CD4-positive, alpha-beta T cell (primary cell): ENCODE measurements around the gene PEF1. TPM values are rescaled to one million over a fixed set of nuclear protein-coding genes. Genes with fewer than 3 reads are reported as not detected.

Source experiments
- ATAC-seq: fragments of 200-7000 bp; cut with Tn5 transposase; one replicate; pipeline ENCODE4 v1.10.0; 2022; ENCODE audit warnings: mild to moderate bottlenecking; ENCODE audit not compliant: poor library complexity
- CTCF ChIA-PET: fragments of 350-600 bp; sonication (Branson Sonifier 250); formaldehyde crosslinking; loops from one replicate; lab custom pipeline; 2021; ENCODE audit warnings: antibody characterized with exemption, inconsistent platforms; lab: Charles Lee
- POLR2A ChIA-PET: fragments of 350-600 bp; sonication (Branson Sonifier 250); formaldehyde crosslinking; loops from one replicate; lab custom pipeline; 2021; ENCODE audit warnings: antibody characterized with exemption, inconsistent platforms; lab: Charles Lee
- DNase-seq, 14 experiments: peaks; one replicate each; pipeline ENCODE4 v3.0.0-alpha.2; 2013 to 2020; ENCODE audit warnings: mixed read lengths in 2 of 14
- H3K27ac ChIP-seq, 2 donors: one replicate each; pipeline versions ENCODE4 v1.5.1 to v1.7.0; 2013; ENCODE audit warnings: low read length in 2 of 2, low read depth in 1 of 2, mild to moderate bottlenecking in 1 of 2
- H3K27me3 ChIP-seq, 2 experiments: 1 replicate in 1 of 2; 2 replicates in 1 of 2; pipeline versions ENCODE4 v1.6.1 to v1.7.0; 2013; ENCODE audit warnings: low read length in 2 of 2, control low read depth in 1 of 2, mild to moderate bottlenecking in 1 of 2, moderate library complexity in 1 of 2; ENCODE audit not compliant: insufficient read depth in 2 of 2, control insufficient read depth in 1 of 2
- H3K36me3 ChIP-seq: one replicate; pipeline ENCODE4 v1.6.1; 2013; ENCODE audit warnings: low read length, control low read depth; ENCODE audit not compliant: insufficient read depth
- H3K4me1 ChIP-seq: one replicate; pipeline ENCODE4 v1.6.1; 2013; ENCODE audit warnings: low read length, control low read depth; ENCODE audit not compliant: insufficient read depth
- H3K4me3 ChIP-seq: one replicate; pipeline ENCODE4 v1.5.1; 2013; ENCODE audit warnings: mild to moderate bottlenecking, low read length, moderate library complexity
- H3K9me3 ChIP-seq, 2 experiments: 1 replicate in 1 of 2; 2 replicates in 1 of 2; pipeline versions ENCODE4 v1.6.1 to v1.7.0; 2013; ENCODE audit warnings: low read length in 2 of 2, mild to moderate bottlenecking in 2 of 2, control low read depth in 1 of 2, moderate library complexity in 1 of 2; ENCODE audit not compliant: control insufficient read depth in 1 of 2, insufficient read depth in 1 of 2
- H3K27ac Mint-ChIP-seq: one replicate; pipeline ENCODE4 v1.8.0; 2020; ENCODE audit warnings: mixed read lengths
- H3K27me3 Mint-ChIP-seq: one replicate; pipeline ENCODE4 v1.8.0; 2021; ENCODE audit warnings: mixed read lengths
- H3K36me3 Mint-ChIP-seq: one replicate; pipeline ENCODE4 v1.8.0; 2021; ENCODE audit warnings: low read depth, mixed read lengths
- H3K4me1 Mint-ChIP-seq: one replicate; pipeline ENCODE4 v1.8.0; 2021; ENCODE audit warnings: low read depth, mixed read lengths
- H3K4me3 Mint-ChIP-seq: one replicate; pipeline ENCODE4 v1.8.0; 2020; ENCODE audit warnings: mild to moderate bottlenecking, mixed read lengths
- H3K9me3 Mint-ChIP-seq: one replicate; pipeline ENCODE4 v1.8.0; 2020; ENCODE audit warnings: mixed read lengths
- intact Hi-C, 2 experiments: fragments of 100-400 bp; cut with DNase I in 1 of 2; cut with micrococcal nuclease in 1 of 2; formaldehyde crosslinking; loops; one replicate each; pipeline versions ENCODE4 v1.15.1 to v1.9.0; 2023 to 2025; cut with DNase I, micrococcal nuclease
- total RNA-seq, 174 experiments: library from RNA in 2 of 174; stranded (reverse) in 2 of 174; gene quantifications; one replicate each; pipeline ENCODE4 v1.2.3 and lab custom pipeline; 2021 to 2026
- TF ChIP-seq, protein P1 (sequence below): fragments of 200-600 bp; IDR thresholded peaks from one replicate; pipeline ENCODE4 v1.8.0; 2022; ENCODE audit warnings: antibody characterized with exemption, mild to moderate bottlenecking

Gene PEF1
- total RNA-seq, 2 experiments from 2014 or later = 42.3 to 45.9 TPM

DNA sequence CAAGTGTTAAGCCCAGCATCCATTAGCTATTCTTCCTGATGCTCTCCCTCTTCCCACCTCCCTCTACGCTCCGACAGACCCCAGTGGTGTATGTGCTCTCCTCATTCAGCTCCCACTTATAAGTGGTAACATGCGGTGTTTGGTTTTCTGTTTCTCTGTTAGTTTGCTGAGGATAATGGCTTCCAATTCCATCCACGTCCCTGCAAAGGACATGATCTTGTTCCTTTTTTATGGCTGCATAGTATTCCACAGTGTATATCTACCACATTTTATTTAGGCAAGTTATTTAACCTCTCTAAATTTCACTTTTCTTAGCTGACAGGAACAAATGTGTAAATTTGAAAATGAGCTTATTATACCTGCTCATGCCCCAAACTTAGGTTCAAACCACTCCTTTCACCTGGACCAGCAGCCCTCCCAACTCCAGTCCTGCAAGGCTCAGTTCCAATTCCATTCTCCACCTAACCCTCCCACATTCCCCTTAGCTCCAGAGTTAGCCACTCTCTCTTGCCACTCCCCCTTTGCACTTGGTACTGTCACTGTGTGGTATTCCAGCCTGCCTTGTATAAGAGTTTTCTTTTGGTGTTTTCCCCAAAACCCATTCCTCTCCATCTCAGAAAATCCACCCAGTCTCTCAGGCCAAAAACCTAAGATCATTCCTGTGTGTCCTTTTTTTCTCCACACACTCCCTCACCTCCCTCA is 1.7 kb upstream of the PEF1 start:
- Mint-ChIP-seq H3K27me3 (no peaks in the 10 kb centered on the region), H3K36me3 (peaks cover 14% of the 10 kb centered on the region), H3K4me1 (peaks cover 29% of the 10 kb centered on the region), H3K27ac (peak overlapping the region; percentile 100), H3K4me3 (peak overlapping the region; percentile 99), H3K9me3 (no peaks in the 10 kb centered on the region)
- POLR2A ChIA-PET = no interaction called here
- Histone ChIP-seq H3K36me3 (no peaks in the 10 kb centered on the region), H3K9me3 (no peaks in the 10 kb centered on the region), H3K27me3 (no peaks in the 10 kb centered on the region), H3K27ac (no peak overlapping the region), H3K4me1 (peaks cover 36% of the 10 kb centered on the region), H3K4me3 (no peak overlapping the region)
- ATAC-seq (no peak), DNase-seq (no peak)
- TF ChIP-seq, protein P1, sequence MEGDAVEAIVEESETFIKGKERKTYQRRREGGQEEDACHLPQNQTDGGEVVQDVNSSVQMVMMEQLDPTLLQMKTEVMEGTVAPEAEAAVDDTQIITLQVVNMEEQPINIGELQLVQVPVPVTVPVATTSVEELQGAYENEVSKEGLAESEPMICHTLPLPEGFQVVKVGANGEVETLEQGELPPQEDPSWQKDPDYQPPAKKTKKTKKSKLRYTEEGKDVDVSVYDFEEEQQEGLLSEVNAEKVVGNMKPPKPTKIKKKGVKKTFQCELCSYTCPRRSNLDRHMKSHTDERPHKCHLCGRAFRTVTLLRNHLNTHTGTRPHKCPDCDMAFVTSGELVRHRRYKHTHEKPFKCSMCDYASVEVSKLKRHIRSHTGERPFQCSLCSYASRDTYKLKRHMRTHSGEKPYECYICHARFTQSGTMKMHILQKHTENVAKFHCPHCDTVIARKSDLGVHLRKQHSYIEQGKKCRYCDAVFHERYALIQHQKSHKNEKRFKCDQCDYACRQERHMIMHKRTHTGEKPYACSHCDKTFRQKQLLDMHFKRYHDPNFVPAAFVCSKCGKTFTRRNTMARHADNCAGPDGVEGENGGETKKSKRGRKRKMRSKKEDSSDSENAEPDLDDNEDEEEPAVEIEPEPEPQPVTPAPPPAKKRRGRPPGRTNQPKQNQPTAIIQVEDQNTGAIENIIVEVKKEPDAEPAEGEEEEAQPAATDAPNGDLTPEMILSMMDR = no peak
- CTCF ChIA-PET = interaction anchor here (0.8 to 1.4 kb wide), 2 partner anchors 117 to 143 kb away, joined by 3 to 4 read pairs; no protein-coding TSS in a partner anchor
- intact Hi-C loops = loop anchor here in 1 of 2 experiments (5.0 to 10.0 kb wide), 9 partner anchors 352 to 1538 kb away; partner anchors contain the start of genes BSDC1, CCDC28B, DCDC2B and IQCC

DNA sequence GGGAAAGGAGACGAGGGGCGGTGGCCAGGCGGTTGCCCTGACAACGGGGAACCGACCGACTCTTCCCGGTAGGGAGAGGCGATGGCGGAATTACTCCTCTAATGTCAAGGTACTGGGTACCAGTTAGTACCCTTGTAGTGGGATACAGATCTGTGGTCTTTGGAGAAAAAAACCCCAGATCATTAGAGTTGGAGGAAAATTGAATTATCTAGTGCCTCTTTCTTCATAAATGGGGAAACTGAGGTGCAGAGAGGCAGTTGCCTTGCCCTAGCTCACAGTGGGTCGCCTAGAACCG is 545 bp upstream of the PEF1 start:
- H3K4me1 ChIP-seq = peaks cover 47% of the 10 kb centered on the region
- Mint-ChIP-seq H3K36me3 (peaks cover 14% of the 10 kb centered on the region), H3K27ac (peak overlapping the region; percentile 100), H3K4me3 (peak overlapping the region; percentile 99), H3K4me1 (peaks cover 29% of the 10 kb centered on the region), H3K9me3 (no peaks in the 10 kb centered on the region), H3K27me3 (no peaks in the 10 kb centered on the region)
- TF ChIP-seq, protein P1 = no peak
- H3K4me3 ChIP-seq = peak overlapping the region; percentile 85
- no peaks in the 10 kb centered on the region for H3K27me3 ChIP-seq
- no peaks in the 10 kb centered on the region for H3K9me3 ChIP-seq
- ATAC-seq = no peak
- H3K27ac ChIP-seq = peak overlapping the region; percentile 99
- no peak for DNase-seq
- intact Hi-C loops = loop anchor here in 1 of 2 experiments (5.0 to 10.0 kb wide), 9 partner anchors 350 to 1540 kb away; partner anchors contain the start of genes BSDC1, CCDC28B, DCDC2B and IQCC
- H3K36me3 ChIP-seq = no peaks in the 10 kb centered on the region
- POLR2A ChIA-PET = interaction anchor here (0.6 to 1.9 kb wide), 22 partner anchors 10 to 902 kb away, joined by 3 to 12 read pairs (median 4); partner anchors contain the start of genes BSDC1, KHDRBS1, KPNA6 and LCK
- CTCF ChIA-PET = interaction anchor here (0.6 to 1.4 kb wide), 3 partner anchors 12 to 565 kb away, joined by 3 to 4 read pairs (median 3); no protein-coding TSS in a partner anchor

DNA sequence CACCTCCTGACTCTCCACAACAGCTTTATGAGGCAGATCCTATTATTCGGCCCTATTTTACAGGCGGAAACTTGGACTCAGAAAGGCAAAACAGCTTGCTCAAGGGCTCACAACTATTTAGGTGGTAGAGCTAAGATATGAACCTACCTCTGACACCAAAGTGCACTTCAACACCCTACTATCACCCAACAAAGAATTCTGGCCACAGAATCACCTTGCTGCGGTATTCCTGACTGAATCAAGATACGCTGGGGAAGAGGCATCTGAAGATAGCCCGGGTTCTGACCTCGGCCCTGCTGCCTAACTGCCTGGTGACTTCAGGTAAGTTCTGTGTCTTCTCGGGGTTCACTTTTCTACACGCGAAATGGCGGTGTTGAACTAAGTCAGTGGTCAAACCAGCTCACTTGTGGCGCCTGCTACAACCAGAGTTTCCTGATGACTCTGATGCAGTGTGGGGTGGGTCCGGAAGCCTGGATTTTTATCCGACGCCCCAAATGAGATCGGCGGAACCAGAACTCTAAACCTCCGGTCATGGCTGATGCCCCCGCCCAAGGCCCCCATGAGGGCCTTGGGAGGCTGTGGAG is 608 bp downstream of the PEF1 start:
- Histone ChIP-seq H3K27ac (peak overlapping the region; percentile 99), H3K4me3 (peak overlapping the region; percentile 85), H3K36me3 (peaks cover 6% of the 10 kb centered on the region), H3K27me3 (no peaks in the 10 kb centered on the region), H3K9me3 (no peaks in the 10 kb centered on the region), H3K4me1 (peaks cover 58% of the 10 kb centered on the region)
- Mint-ChIP-seq H3K36me3 (peaks cover 14% of the 10 kb centered on the region), H3K9me3 (no peaks in the 10 kb centered on the region), H3K4me1 (peaks cover 29% of the 10 kb centered on the region), H3K27ac (peak overlapping the region; percentile 100), H3K4me3 (peak overlapping the region; percentile 99), H3K27me3 (no peaks in the 10 kb centered on the region)
- TF ChIP-seq, protein P1 = no peak
- ATAC-seq (peak; percentile 58), DNase-seq (peak in 1 of 14 experiments; percentile 84)
- intact Hi-C loops = loop anchor here in 1 of 2 experiments (1.0 to 10.0 kb wide), 7 partner anchors 144 to 1541 kb away; partner anchors contain the start of genes BSDC1, CCDC28B, DCDC2B and IQCC
- ChIA-PET CTCF (interaction anchor here (0.5 to 1.4 kb wide), 2 partner anchors 11 to 128 kb away, joined by 3 read pairs; no protein-coding TSS in a partner anchor), POLR2A (interaction anchor here (0.8 to 1.9 kb wide), 17 partner anchors 10 to 1007 kb away, joined by 3 to 12 read pairs (median 4); partner anchors contain the start of genes BSDC1, KPNA6, LCK and PTP4A2)
